ENCODE data around the gene MEGF8.

Gene MEGF8

GRCh38 chr19:42325308-42325895, at the start of gene MEGF8:
Gene MEGF8, plus strand, starts transcription at chr19:42325635. Its CDS starts 609 bp downstream, at chr19:42326244.
- peak; percentile 99 for DNase-seq

- DNase-seq = peak; percentile 16
These were observed 49.2 kb upstream of the MEGF8 start for GRCh38 chr19:42276284-42276683.

- DNase-seq = no peak
These were observed 48.6 kb upstream of the MEGF8 start for GRCh38 chr19:42276821-42277220.

GRCh38 chr19:42277821-42278451, 47.5 kb upstream of the MEGF8 start:
- DNase-seq = peak; percentile 79

GRCh38 chr19:42278452-42279154, 46.8 kb upstream of the MEGF8 start:
- no peak for DNase-seq

- DNase-seq = no peak
These were observed 46.1 kb upstream of the MEGF8 start for GRCh38 chr19:42279155-42279901.

GRCh38 chr19:42279902-42280814, 45.3 kb upstream of the MEGF8 start:
- DNase-seq = peak; percentile 96

GRCh38 chr19:42280815-42281145, 44.7 kb upstream of the MEGF8 start:
- DNase-seq = no peak

GRCh38 chr19:42281146-42281826, 44.1 kb upstream of the MEGF8 start:
- peak; percentile 81 for DNase-seq

GRCh38 chr19:42281827-42282762, 43.3 kb upstream of the MEGF8 start:
- DNase-seq = no peak

GRCh38 chr19:42282819-42283187, 42.6 kb upstream of the MEGF8 start:
- no peak for DNase-seq

- peak; percentile 98 for DNase-seq
These were observed 42.0 kb upstream of the MEGF8 start for GRCh38 chr19:42283188-42284065.

GRCh38 chr19:42284066-42284501, 41.4 kb upstream of the MEGF8 start:
- peak; percentile 89 for DNase-seq

GRCh38 chr19:42284591-42285341, 40.7 kb upstream of the MEGF8 start:
- DNase-seq = no peak

GRCh38 chr19:42285541-42285941, 39.9 kb upstream of the MEGF8 start:
- DNase-seq = no peak

GRCh38 chr19:42285988-42286348, 39.5 kb upstream of the MEGF8 start:
- DNase-seq = no peak

GRCh38 chr19:42286349-42287016, 39.0 kb upstream of the MEGF8 start:
- DNase-seq = peak; percentile 65

Data from right hindlimb (tissue), 1 donor.